PC-3 (cell line): Measurements from ENCODE around the gene CAVIN3. TPM values are rescaled to one million over a fixed set of nuclear protein-coding genes. Genes with fewer than 3 reads are reported as not detected.

Experiments
- ATAC-seq: fragments of 200-7000 bp; cut with Tn5 transposase; 2 replicates; pipeline ENCODE4 v1.9.1; 2020; ENCODE audit warnings: mild to moderate bottlenecking, moderate library complexity
- BruUV-seq: library from RNA; stranded (reverse); fragments of 400-500 nt; replicated peaks from 2 replicates; lab custom pipeline; 2021; lab: Mats Ljungman, UMichigan
- CTCF ChIA-PET: fragments of 300-600 bp; sonication (Branson Sonifier 250); formaldehyde crosslinking; loops from one replicate; lab custom pipeline; 2022; ENCODE audit warnings: antibody characterized with exemption; lab: Charles Lee
- POLR2A ChIA-PET: fragments of 300-600 bp; sonication (Branson Sonifier 250); formaldehyde crosslinking; loops from one replicate; lab custom pipeline; 2022; ENCODE audit warnings: antibody characterized with exemption; ENCODE audit not compliant: unreplicated experiment; lab: Charles Lee
- DNase-seq: peaks from one replicate; pipeline ENCODE4 v3.0.0-alpha.2; 2015
- H2AFZ ChIP-seq: fragments of 300-600 bp; sonication (generic); 2 replicates; pipeline ENCODE4 v1.6.0; 2016; ENCODE audit warnings: antibody characterized with exemption, low read length
- H3F3A ChIP-seq: fragments of 300-600 bp; sonication (generic); one replicate; pipeline ENCODE4 v1.6.0; 2017; ENCODE audit warnings: antibody characterized with exemption, low read length, control low read depth, mild to moderate bottlenecking; ENCODE audit not compliant: unreplicated experiment
- H3K27ac ChIP-seq: fragments of 300-600 bp; sonication (generic); 2 replicates; pipeline ENCODE4 v1.5.1; 2016; ENCODE audit warnings: mild to moderate bottlenecking, low read length
- H3K27me3 ChIP-seq: fragments of 300-600 bp; sonication (generic); 2 replicates; pipeline ENCODE4 v1.6.1; 2016; ENCODE audit warnings: low read length, mixed read lengths
- H3K36me3 ChIP-seq: fragments of 300-600 bp; sonication (generic); 2 replicates; pipeline ENCODE4 v1.6.1; 2016; ENCODE audit warnings: low read depth, mixed run types, low read length, mixed read lengths
- H3K4me1 ChIP-seq: fragments of 300-600 bp; sonication (generic); 2 replicates; pipeline ENCODE4 v1.5.1; 2016; ENCODE audit warnings: low read length; ENCODE audit not compliant: insufficient read depth
- H3K4me2 ChIP-seq: fragments of 300-600 bp; sonication (generic); 2 replicates; pipeline ENCODE4 v1.6.0; 2016; ENCODE audit warnings: low read length
- H3K4me3 ChIP-seq: fragments of 300-600 bp; sonication (generic); 2 replicates; pipeline ENCODE4 v1.5.1; 2016; ENCODE audit warnings: mild to moderate bottlenecking, low read length, mixed read lengths
- H3K79me2 ChIP-seq: fragments of 300-600 bp; sonication (generic); 2 replicates; pipeline ENCODE4 v1.6.1; 2017; ENCODE audit warnings: low read length, mixed read lengths
- H3K9ac ChIP-seq: fragments of 300-600 bp; sonication (generic); 2 replicates; pipeline ENCODE4 v1.6.0; 2016; ENCODE audit warnings: mild to moderate bottlenecking, low read length
- H3K9me2 ChIP-seq: fragments of 300-600 bp; sonication (generic); replicated peaks from 2 replicates; pipeline ENCODE4 v1.6.1; 2016; ENCODE audit warnings: mixed run types, low read length, mixed read lengths
- H3K9me3 ChIP-seq: fragments of 300-600 bp; sonication (generic); 2 replicates; pipeline ENCODE4 v1.6.1; 2016; ENCODE audit warnings: low read length, mixed read lengths
- H4K20me1 ChIP-seq: fragments of 300-600 bp; sonication (generic); 2 replicates; pipeline ENCODE4 v1.6.1; 2016; ENCODE audit warnings: low read length, mixed read lengths
- EZH2 ChIP-seq: fragments of 300-600 bp; sonication (generic); IDR thresholded peaks from one replicate; pipeline ENCODE4 v1.6.1; 2017; ENCODE audit warnings: antibody characterized with exemption, mild to moderate bottlenecking, low read length; ENCODE audit not compliant: unreplicated experiment
- EZH2phosphoT487 ChIP-seq: fragments of 300-600 bp; sonication (generic); IDR thresholded peaks from 2 replicates; pipeline ENCODE4 v1.6.1; 2018; ENCODE audit warnings: mild to moderate bottlenecking, antibody characterized with exemption, low read length, borderline replicate concordance
- intact Hi-C: fragments of 100-400 bp; cut with micrococcal nuclease; formaldehyde crosslinking; loops from 2 replicates; pipeline ENCODE4 v1.9.0; 2023
- total RNA-seq: library from RNA; depleted of rRNA; stranded (reverse); fragments of >200 nt; gene quantifications from 2 replicates; pipeline ENCODE4 v1.2.3, GENCODE V29; 2014
- TF ChIP-seq, protein P1 (sequence below): fragments of 300-600 bp; sonication (generic); conservative IDR thresholded peaks from 2 replicates; pipeline ENCODE4 v1.5.1; 2017; ENCODE audit warnings: antibody characterized with exemption, low read depth, mild to moderate bottlenecking, low read length

CAVIN3 gene
- total RNA-seq, 1 experiment from 2014 or later: not detected

DNA sequence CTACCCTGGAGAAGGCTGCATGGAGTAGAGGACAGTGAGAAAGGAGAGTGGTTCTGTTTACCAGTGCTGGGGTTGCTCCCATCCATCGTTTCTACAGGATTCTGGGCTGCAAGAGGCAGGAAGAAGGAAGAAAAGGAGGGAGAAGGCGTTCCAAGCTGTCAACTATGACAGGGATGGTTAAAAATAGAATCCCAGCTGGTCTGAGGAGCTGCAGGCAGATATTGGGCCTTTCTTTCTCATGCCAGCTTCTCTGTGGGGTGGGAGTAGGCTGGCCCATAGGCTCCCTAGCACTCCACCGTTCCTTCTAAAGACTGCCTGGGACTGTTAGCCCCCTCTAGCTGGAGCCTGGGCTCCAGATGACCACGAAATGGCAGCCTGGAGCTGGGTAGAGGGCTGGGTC, 47.1 kb downstream of the CAVIN3 start:
- ATAC-seq: no peak
- BruUV-seq: no TSS peak
- Histone ChIP-seq H3K9ac (no peak overlapping the region), H3K9me2 (no peaks in the 10 kb centered on the region), H3K4me1 (no peaks in the 10 kb centered on the region), H3K79me2 (no peaks in the 10 kb centered on the region), H3K4me2 (no peak overlapping the region), H3K27ac (no peak overlapping the region), H3K36me3 (no peaks in the 10 kb centered on the region), H3F3A (no peaks in the 10 kb centered on the region), H4K20me1 (no peaks in the 10 kb centered on the region), H3K4me3 (no peak overlapping the region), H3K27me3 (peaks cover 34% of the 10 kb centered on the region; the same call in 1 of the 2 replicates), H3K9me3 (no peaks in the 10 kb centered on the region), H2AFZ (no peak overlapping the region)
- no peak for DNase-seq
- no peak for TF ChIP-seq EZH2
- TF ChIP-seq EZH2phosphoT487: no peak
- TF ChIP-seq, protein P1, sequence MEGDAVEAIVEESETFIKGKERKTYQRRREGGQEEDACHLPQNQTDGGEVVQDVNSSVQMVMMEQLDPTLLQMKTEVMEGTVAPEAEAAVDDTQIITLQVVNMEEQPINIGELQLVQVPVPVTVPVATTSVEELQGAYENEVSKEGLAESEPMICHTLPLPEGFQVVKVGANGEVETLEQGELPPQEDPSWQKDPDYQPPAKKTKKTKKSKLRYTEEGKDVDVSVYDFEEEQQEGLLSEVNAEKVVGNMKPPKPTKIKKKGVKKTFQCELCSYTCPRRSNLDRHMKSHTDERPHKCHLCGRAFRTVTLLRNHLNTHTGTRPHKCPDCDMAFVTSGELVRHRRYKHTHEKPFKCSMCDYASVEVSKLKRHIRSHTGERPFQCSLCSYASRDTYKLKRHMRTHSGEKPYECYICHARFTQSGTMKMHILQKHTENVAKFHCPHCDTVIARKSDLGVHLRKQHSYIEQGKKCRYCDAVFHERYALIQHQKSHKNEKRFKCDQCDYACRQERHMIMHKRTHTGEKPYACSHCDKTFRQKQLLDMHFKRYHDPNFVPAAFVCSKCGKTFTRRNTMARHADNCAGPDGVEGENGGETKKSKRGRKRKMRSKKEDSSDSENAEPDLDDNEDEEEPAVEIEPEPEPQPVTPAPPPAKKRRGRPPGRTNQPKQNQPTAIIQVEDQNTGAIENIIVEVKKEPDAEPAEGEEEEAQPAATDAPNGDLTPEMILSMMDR: no peak
- ChIA-PET POLR2A (no interaction called here), CTCF (no interaction called here)
- intact Hi-C loops: no loop called here

DNA sequence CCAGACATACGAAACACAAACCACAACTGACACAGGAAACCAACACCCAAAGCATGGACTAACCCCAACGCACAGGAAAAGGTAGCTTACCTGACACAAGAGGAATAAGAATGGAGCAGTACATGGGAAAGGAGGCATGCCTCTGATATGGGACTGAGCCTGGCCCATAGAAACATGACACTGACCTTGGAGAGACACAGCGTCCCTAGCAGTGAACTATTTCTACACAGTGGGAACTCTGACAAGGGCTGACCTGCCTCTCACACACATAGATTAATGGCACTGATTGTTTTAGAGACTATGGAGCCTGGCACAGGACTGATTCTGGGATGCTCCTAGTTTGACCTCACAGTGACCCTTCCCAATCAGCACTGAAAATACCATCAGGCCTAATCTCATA, 48.7 kb downstream of the CAVIN3 start:
- H3K4me2 ChIP-seq: no peak overlapping the region
- TF ChIP-seq EZH2: no peak
- no peaks in the 10 kb centered on the region for H3F3A ChIP-seq
- ATAC-seq: no peak
- no peaks in the 10 kb centered on the region for H3K9me3 ChIP-seq
- no peak for DNase-seq
- H3K27me3 ChIP-seq: peaks cover 35% of the 10 kb centered on the region
- CTCF ChIA-PET: no interaction called here
- H4K20me1 ChIP-seq: no peaks in the 10 kb centered on the region
- no peak overlapping the region for H3K4me3 ChIP-seq
- H3K79me2 ChIP-seq: no peaks in the 10 kb centered on the region
- no peaks in the 10 kb centered on the region for H3K36me3 ChIP-seq
- H3K27ac ChIP-seq: no peak overlapping the region
- H3K4me1 ChIP-seq: no peaks in the 10 kb centered on the region
- BruUV-seq: no TSS peak
- no peak overlapping the region for H2AFZ ChIP-seq
- H3K9me2 ChIP-seq: no peaks in the 10 kb centered on the region
- H3K9ac ChIP-seq: no peak overlapping the region
- intact Hi-C loops: no loop called here
- POLR2A ChIA-PET: no interaction called here

DNA sequence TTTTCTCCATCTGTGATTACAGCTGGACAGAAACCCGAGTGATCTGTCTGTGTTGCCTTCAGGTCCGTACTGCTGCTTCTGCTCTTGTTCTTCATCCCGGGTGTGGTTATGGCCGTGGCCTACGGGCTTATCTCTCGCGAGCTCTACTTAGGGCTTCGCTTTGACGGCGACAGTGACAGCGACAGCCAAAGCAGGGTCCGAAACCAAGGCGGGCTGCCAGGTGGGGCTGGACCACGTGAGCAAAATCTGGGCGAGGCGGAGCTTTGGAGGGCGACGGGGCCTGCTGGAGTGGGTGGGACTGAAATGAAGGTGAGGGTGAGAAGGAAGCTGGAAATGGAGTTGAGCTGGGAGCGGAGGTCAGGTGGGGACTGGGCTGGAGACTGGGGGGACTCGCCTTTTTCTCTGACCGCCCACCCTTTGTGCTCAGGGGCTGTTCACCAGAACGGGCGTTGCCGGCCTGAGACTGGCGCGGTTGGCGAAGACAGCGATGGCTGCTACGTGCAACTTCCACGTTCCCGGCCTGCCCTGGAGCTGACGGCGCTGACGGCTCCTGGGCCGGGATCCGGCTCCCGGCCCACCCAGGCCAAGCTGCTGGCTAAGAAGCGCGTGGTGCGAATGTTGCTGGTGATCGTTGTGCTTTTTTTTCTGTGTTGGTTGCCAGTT, 49.6 kb downstream of the CAVIN3 start:
- Histone ChIP-seq H3K4me1 (no peaks in the 10 kb centered on the region), H3K27ac (no peak overlapping the region), H3K36me3 (no peaks in the 10 kb centered on the region), H3K9ac (no peak overlapping the region), H3K79me2 (no peaks in the 10 kb centered on the region), H3K9me3 (no peaks in the 10 kb centered on the region), H3K4me3 (no peak overlapping the region), H2AFZ (no peak overlapping the region), H3K4me2 (no peak overlapping the region), H3K27me3 (peaks cover 33% of the 10 kb centered on the region), H3K9me2 (no peaks in the 10 kb centered on the region), H4K20me1 (no peaks in the 10 kb centered on the region), H3F3A (no peaks in the 10 kb centered on the region)
- ChIA-PET POLR2A (no interaction called here), CTCF (no interaction called here)
- ATAC-seq: no peak
- no peak for TF ChIP-seq EZH2
- TF ChIP-seq EZH2phosphoT487: no peak
- TF ChIP-seq, protein P1: no peak
- DNase-seq: no peak
- intact Hi-C loops: no loop called here
- BruUV-seq: no TSS peak
